Kidney (tissue), 14 donors: ENCODE data around the gene CELSR3. TPM values are rescaled to one million over a fixed set of nuclear protein-coding genes. Genes with fewer than 3 reads are reported as not detected.
A peak's percentile ranks its signal among the peaks of the same experiment; 100 is the strongest.

Source experiments
- DNase-seq, 5 donors: peaks; one replicate each; pipeline ENCODE4 v3.0.0-alpha.2; 2013 to 2020
- FAIRE-seq: peaks from 2 replicates; lab custom pipeline; 2012; peaks lifted over from hg19 to GRCh38; lab: Jason Lieb, UNC
- H3K27ac ChIP-seq, 2 donors: one replicate each; pipeline ENCODE4 v1.7.0; 2013; ENCODE audit warnings: low read depth in 2 of 2, low read length in 2 of 2, inconsistent platforms in 1 of 2
- H3K27me3 ChIP-seq: one replicate; pipeline ENCODE4 v1.7.1; 2013; ENCODE audit warnings: low read length, inconsistent platforms; ENCODE audit not compliant: control insufficient read depth, insufficient read depth
- H3K36me3 ChIP-seq, 3 donors: one replicate each; pipeline versions ENCODE4 v1.7.0 to v1.7.1; 2013; ENCODE audit warnings: low read length in 3 of 3, control low read depth in 1 of 3, inconsistent platforms in 1 of 3; ENCODE audit not compliant: insufficient read depth in 3 of 3, control insufficient read depth in 2 of 3
- H3K4me1 ChIP-seq, 3 donors: one replicate each; pipeline versions ENCODE4 v1.7.0 to v1.7.1; 2013; ENCODE audit warnings: low read length in 3 of 3, inconsistent platforms in 1 of 3, low read depth in 1 of 3; ENCODE audit not compliant: control insufficient read depth in 2 of 3, insufficient read depth in 2 of 3
- H3K4me3 ChIP-seq, 3 donors: one replicate each; pipeline versions ENCODE4 v1.7.0 to v1.8.1; 2013; ENCODE audit warnings: low read length in 3 of 3, control low read depth in 1 of 3, inconsistent platforms in 1 of 3
- H3K9ac ChIP-seq, 3 donors: one replicate each; pipeline versions ENCODE4 v1.7.0 to v1.7.1; 2013; ENCODE audit warnings: low read length in 3 of 3, control low read depth in 1 of 3, inconsistent platforms in 1 of 3
- H3K9me3 ChIP-seq, 3 donors: one replicate each; pipeline versions ENCODE4 v1.7.0 to v1.7.1; 2013; ENCODE audit warnings: low read length in 3 of 3, control low read depth in 1 of 3, inconsistent platforms in 1 of 3; ENCODE audit not compliant: control insufficient read depth in 2 of 3, insufficient read depth in 1 of 3
- CTCF ChIP-seq: IDR thresholded peaks from 3 replicates; pipeline ENCODE4 v1.5.1; 2012; ENCODE audit warnings: mild to moderate bottlenecking, moderate library complexity, borderline replicate concordance; ENCODE audit not compliant: insufficient read depth; ENCODE audit errors: extremely low read depth
- intact Hi-C: fragments of 100-400 bp; cut with DNase I; formaldehyde crosslinking; loops from one replicate; pipeline ENCODE4 v1.11.1; 2022
- polyA plus RNA-seq: library from polyadenylated mRNA; stranded (reverse); fragments of 350-450 nt; fragmentation: Illumina TruSeq; extraction: RNeasy Lipid Tissue Mini Kit (QIAGEN cat#74804); gene quantifications from one replicate; pipeline ENCODE4 v1.2.3, GENCODE V29; 2014; ENCODE audit warnings: low read depth, low replicate concordance; ENCODE audit not compliant: insufficient read depth
- total RNA-seq: library from RNA; stranded (reverse); fragmentation: NEBNext Ultra II Directional; extraction: Animal tissue kit (Norgen Biotek cat#: 25700); gene quantifications from one replicate; pipeline ENCODE4 v1.2.1, GENCODE V29; 2021
- donor health status: control.
- donor health status: control.
- donor health status: control.
- donor health status: control.
- donor health status: control.
- donor health status: DM: yes; HTN: yes; CAD: no.
- donor health status: Normal renal cell carcinoma (clear cell type).

The CELSR3 gene
- total and polyA plus RNA-seq, 2 donors from 2014 or later = 0.17 to 2.0 TPM

DNA sequence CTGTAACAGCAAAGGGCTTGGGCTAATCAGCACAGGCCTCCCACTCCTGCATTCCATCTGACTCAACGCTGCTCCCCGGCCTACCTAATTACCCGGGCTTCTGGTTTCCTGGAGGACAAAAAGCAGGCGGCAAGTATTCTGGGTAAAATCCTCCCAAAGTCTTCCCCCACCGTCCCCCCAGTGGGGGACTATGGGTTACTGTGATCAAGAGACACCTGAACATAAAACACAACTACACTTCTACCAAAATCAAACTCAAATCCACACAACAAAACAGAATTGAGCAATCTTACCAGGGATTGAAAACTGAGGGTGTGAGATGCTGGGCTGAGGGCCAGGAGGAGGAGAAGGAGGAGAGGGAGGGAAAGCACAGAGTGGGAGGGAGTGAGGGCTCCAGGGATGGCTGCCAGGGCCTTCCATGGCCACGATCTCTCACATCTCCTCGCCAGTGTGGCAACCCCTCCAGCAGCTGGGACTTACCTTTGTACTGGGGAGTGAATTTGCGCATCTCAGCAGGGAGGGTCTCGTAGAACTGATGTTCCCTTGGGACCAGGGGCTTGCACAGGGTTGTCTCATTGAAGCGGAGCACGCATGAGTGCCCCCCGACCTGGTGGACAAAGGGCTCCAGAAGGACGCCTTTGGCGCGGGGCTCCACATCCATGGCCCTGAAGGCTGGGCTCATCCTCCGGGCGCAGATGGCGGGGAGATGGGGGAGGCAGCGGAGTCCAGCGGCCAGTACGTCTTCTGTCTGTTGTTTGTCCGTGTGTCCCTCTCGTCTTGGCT lies 32.1 kb upstream of the CELSR3 start:
- peaks cover 13 to 35% (median 25%) of the 10 kb centered on the region in 3 donors for H3K36me3 ChIP-seq
- H3K9ac ChIP-seq = peak overlapping the region in 1 of 3 donors; percentile 0
- H3K4me1 ChIP-seq = peaks cover 0 to 14% (median 3%) of the 10 kb centered on the region in 3 donors
- no peak for TF ChIP-seq CTCF
- FAIRE-seq (no peak), DNase-seq (peak in 2 of 5 donors; percentile 34 to 91)
- no peaks in the 10 kb centered on the region for H3K9me3 ChIP-seq
- H3K27me3 ChIP-seq = no peaks in the 10 kb centered on the region
- H3K4me3 ChIP-seq = peak overlapping the region in 2 of 3 donors; percentile 0 to 3
- intact Hi-C loops = no loop called here
- peak overlapping the region; percentile 69 to 82 for H3K27ac ChIP-seq

DNA sequence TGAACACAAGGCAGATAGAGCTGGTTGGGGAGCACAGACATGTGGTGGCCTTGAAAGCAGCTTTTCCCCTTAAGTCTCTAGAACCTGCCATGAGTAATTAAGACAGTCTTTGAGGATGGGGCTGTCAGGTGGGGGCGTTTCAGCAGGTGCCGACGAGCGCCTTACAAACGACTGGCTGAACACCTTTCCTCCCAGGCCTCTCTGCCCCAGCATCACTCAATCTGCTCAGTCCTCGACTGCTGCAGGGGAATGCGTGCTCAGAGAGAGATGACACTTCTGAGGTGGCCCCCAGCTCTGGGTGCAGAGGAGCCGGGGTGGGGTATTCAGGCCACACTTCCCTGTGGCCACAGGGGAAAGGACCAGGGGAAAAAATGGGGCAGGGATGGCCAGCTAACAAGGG lies 31.1 kb upstream of the CELSR3 start:
- Histone ChIP-seq H3K27me3 (no peaks in the 10 kb centered on the region), H3K27ac (peak overlapping the region in 1 of 2 donors; percentile 72), H3K9ac (no peak overlapping the region), H3K4me3 (no peak overlapping the region), H3K36me3 (peaks cover 19 to 45% (median 32%) of the 10 kb centered on the region in 3 donors), H3K9me3 (no peaks in the 10 kb centered on the region), H3K4me1 (peaks cover 0 to 14% (median 3%) of the 10 kb centered on the region in 3 donors)
- no peak for DNase-seq
- TF ChIP-seq CTCF = no peak
- FAIRE-seq = no peak
- intact Hi-C loops = no loop called here

DNA sequence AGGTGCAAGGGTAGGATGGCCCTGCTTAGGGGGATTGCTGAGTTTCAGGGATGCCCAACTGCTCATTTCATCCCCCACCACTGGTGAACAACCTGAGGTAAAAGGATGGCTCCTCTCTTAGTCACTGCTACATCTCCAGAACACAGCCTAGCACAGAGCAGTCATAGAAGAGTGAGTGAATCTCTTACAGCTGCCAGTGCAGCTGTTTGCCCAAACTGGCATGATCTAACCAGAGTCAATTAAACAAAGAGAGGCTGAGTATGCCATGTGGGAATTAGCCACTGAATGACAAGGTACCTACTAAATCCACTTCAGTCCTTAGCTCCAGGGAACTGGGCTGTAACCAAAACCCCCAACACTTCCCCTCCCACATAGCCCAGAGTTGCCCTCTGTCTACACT lies 29.9 kb upstream of the CELSR3 start:
- Histone ChIP-seq H3K9me3 (no peaks in the 10 kb centered on the region), H3K4me3 (no peak overlapping the region), H3K9ac (no peak overlapping the region), H3K27me3 (no peaks in the 10 kb centered on the region), H3K4me1 (peaks cover 0 to 14% (median 3%) of the 10 kb centered on the region in 3 donors), H3K36me3 (peaks cover 25 to 56% (median 37%) of the 10 kb centered on the region in 3 donors), H3K27ac (no peak overlapping the region)
- TF ChIP-seq CTCF = no peak
- FAIRE-seq (no peak), DNase-seq (no peak)
- intact Hi-C loops = no loop called here
